HG02642 (cell line): ENCODE data around the gene CD63.

Experiments used
- ATAC-seq: cut with Tn5 transposase; IDR thresholded peaks from one replicate; pipeline ENCODE4 v1.9.1; 2021; ENCODE audit warnings: mild to moderate bottlenecking; ENCODE audit not compliant: unreplicated experiment, poor library complexity

The CD63 gene

GRCh38 chr12:55694188-55694515 is 34.7 kb downstream of the CD63 start:
- no peak for ATAC-seq

- ATAC-seq = no peak
Measured at GRCh38 chr12:55693323-55694187, 35.3 kb downstream of the CD63 start.

- no peak for ATAC-seq
Measured at GRCh38 chr12:55692631-55693322, 36.0 kb downstream of the CD63 start.

GRCh38 chr12:55688716-55689655 is 39.8 kb downstream of the CD63 start:
- no peak for ATAC-seq

- no peak for ATAC-seq
Measured at GRCh38 chr12:55687746-55688145, 41.1 kb downstream of the CD63 start.

GRCh38 chr12:55686366-55687010 is 42.3 kb downstream of the CD63 start:
- ATAC-seq = no peak

GRCh38 chr12:55685671-55686070 is 43.1 kb downstream of the CD63 start:
- ATAC-seq = no peak

- no peak for ATAC-seq
Measured at GRCh38 chr12:55684761-55685370, 43.9 kb downstream of the CD63 start.

- ATAC-seq = no peak
Measured at GRCh38 chr12:55683676-55684075, 45.1 kb downstream of the CD63 start.

DNA sequence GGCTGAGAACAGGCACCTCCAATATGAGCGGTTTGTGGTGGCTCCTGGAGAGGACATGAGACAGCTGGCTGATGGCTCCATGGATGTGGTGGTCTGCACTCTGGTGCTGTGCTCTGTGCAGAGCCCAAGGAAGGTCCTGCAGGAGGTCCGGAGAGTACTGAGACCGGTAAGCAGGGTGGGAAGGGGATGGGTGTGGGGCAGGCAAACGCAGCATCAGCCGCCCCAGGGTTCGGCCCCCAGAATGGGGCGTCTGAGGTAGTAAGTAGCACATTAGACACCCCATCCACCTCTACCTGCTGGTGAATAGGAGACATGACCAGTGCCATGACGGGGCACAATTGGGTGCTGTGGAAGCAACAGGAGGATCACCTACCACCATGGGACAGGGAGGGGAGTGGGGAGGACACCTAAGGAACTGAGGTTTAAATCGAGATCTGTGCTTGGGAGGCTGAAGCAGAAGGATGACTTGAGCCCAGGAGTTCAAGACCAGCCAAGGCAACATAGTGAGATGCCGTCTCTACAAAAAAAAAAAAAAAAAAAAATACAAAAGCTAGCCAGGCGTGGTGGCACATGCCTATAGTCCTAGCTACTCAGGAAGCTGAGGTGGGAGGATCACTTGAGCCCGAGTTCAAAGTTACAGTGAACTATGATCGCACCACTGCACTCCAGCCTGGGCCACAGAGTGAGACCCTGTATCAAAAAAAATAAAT is 46.6 kb downstream of the CD63 start:
- ATAC-seq = no peak

DNA sequence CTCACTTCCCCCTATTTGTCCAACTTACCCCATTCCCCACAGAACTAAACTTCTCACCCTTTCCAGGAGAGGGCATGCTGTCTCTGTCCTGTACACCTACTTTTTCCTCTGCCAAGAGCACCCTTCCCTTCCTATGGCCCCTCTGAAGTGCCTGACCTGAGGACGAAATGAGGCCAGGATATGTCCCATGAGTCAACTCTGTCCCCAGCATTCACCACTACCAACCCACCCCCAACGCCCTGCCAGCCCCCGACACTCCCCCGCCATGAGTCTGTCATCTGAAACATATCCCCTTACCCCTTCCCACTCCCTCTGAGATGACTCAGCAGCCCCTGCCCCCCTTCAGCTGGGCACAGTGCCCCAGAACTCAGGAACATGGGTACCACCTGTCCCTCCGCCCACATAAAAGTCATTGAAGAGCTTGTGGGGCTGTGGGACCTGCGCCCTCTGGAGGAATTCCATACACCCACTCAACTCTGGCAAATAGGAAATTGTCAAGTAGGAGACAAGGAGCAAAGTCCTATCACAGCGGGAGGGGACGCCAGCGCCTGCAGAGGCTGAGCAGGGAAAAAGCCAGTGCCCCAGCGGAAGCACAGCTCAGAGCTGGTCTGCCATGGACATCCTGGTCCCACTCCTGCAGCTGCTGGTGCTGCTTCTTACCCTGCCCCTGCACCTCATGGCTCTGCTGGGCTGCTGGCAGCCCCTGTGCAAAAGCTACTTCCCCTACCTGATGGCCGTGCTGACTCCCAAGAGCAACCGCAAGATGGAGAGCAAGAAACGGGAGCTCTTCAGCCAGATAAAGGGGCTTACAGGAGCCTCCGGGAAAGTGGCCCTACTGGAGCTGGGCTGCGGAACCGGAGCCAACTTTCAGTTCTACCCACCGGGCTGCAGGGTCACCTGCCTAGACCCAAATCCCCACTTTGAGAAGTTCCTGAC is 47.4 kb downstream of the CD63 start:
- no peak for ATAC-seq

GRCh38 chr12:55679691-55680090 is 49.1 kb downstream of the CD63 start:
- no peak for ATAC-seq

GRCh38 chr12:55676707-55677106 is 52.1 kb downstream of the CD63 start:
- no peak for ATAC-seq

- no peak for ATAC-seq
Measured at GRCh38 chr12:55675666-55676065, 53.1 kb downstream of the CD63 start.
